GM12872 (cell line): ENCODE measurements around the gene ARHGAP42.

Experiments used
- TF ChIP-seq, protein P1 (sequence below): IDR thresholded peaks from 3 replicates; pipeline ENCODE4 v1.5.1; 2011; ENCODE audit warnings: low read depth, mild to moderate bottlenecking, low read length, moderate library complexity; ENCODE audit not compliant: insufficient read depth

Gene ARHGAP42

DNA sequence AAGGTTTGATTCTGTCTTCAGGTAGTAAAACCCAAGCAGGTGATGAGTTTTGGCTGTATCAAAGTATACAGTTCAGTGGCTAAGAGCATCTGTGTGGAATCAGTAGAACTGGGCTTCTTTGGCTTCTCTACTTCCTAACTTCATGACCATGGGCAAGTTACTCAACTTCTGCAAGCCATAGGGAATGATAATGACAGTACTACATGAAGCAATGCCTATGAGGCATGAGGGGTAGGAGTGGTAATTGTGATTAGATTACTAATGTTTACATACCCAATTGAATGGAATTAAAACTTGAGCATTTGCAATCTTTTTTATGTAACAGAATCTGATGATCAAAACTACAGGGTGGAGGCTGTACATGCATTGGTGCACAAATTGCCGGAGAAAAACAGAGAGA is 278.3 kb downstream of the ARHGAP42 start:
- TF ChIP-seq, protein P1, sequence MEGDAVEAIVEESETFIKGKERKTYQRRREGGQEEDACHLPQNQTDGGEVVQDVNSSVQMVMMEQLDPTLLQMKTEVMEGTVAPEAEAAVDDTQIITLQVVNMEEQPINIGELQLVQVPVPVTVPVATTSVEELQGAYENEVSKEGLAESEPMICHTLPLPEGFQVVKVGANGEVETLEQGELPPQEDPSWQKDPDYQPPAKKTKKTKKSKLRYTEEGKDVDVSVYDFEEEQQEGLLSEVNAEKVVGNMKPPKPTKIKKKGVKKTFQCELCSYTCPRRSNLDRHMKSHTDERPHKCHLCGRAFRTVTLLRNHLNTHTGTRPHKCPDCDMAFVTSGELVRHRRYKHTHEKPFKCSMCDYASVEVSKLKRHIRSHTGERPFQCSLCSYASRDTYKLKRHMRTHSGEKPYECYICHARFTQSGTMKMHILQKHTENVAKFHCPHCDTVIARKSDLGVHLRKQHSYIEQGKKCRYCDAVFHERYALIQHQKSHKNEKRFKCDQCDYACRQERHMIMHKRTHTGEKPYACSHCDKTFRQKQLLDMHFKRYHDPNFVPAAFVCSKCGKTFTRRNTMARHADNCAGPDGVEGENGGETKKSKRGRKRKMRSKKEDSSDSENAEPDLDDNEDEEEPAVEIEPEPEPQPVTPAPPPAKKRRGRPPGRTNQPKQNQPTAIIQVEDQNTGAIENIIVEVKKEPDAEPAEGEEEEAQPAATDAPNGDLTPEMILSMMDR = no peak

- TF ChIP-seq, protein P1 = no peak
Measured at GRCh38 chr11:100966366-100966765, 279.3 kb downstream of the ARHGAP42 start.

- TF ChIP-seq, protein P1 = no peak
Measured at GRCh38 chr11:100969008-100969407, 281.9 kb downstream of the ARHGAP42 start.

GRCh38 chr11:100970283-100971164 is 283.4 kb downstream of the ARHGAP42 start:
- TF ChIP-seq, protein P1 = no peak

GRCh38 chr11:100972046-100972445 is 285.0 kb downstream of the ARHGAP42 start:
- TF ChIP-seq, protein P1 = no peak

GRCh38 chr11:100978442-100978841 is 291.4 kb downstream of the ARHGAP42 start:
- TF ChIP-seq, protein P1 = no peak

DNA sequence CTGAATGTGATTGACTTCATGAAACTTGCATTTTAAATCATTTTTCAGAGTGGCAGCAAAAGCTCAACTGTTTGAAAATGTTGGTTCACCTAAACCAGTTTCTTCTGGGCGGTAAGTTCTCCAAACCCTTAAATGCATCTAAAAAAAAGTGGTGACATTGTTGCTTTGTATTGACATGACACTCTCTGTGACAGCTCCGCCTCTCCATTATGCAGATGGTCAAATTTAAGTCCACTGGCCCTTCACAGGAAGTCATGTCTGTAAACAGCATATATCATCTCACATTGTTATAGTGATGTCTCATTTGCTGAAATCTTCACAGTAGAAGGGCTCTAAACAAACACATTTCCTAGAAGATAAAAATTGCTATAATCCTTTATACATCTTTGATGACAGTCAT is 291.9 kb downstream of the ARHGAP42 start:
- TF ChIP-seq, protein P1 = no peak
